ENCODE data around the gene CENPT.
"Not testable (repeated sequence)": the region's sequence is repeated elsewhere in the genome, so short reads cannot be mapped to it uniquely, and the experiment has no call there.

The CENPT gene

GRCh38 chr16:67877064-67877463, 29.6 kb upstream of the CENPT start:
- DNase-seq (ENCODE audit: low read depth in 2 of 2, low spot score in 1 of 2), result no peak

- no peak for DNase-seq (ENCODE audit: low read depth in 2 of 2, low spot score in 1 of 2)
These were observed 26.9 kb upstream of the CENPT start for GRCh38 chr16:67874372-67874771.

GRCh38 chr16:67873435-67874370, 26.2 kb upstream of the CENPT start:
- no peak for DNase-seq (ENCODE audit: low read depth in 2 of 2, low spot score in 1 of 2)

GRCh38 chr16:67872631-67873434, 25.3 kb upstream of the CENPT start, which contains the start of gene EDC4:
Gene EDC4, plus strand, starts transcription at chr16:67873052. Its CDS starts 210 bp downstream, at chr16:67873262.
- DNase-seq (ENCODE audit: low read depth in 2 of 2, low spot score in 1 of 2), result peak; percentile 72 to 73

GRCh38 chr16:67872131-67872630, 24.7 kb upstream of the CENPT start:
- DNase-seq (ENCODE audit: low read depth in 2 of 2, low spot score in 1 of 2), result no peak

GRCh38 chr16:67871256-67871655, 23.8 kb upstream of the CENPT start:
- DNase-seq (ENCODE audit: low read depth in 2 of 2, low spot score in 1 of 2), result no peak

- DNase-seq (ENCODE audit: low read depth in 2 of 2, low spot score in 1 of 2), result no peak
These were observed 22.2 kb upstream of the CENPT start for GRCh38 chr16:67869653-67870052.

GRCh38 chr16:67868290-67868689, 20.8 kb upstream of the CENPT start:
- no peak for DNase-seq (ENCODE audit: low read depth in 2 of 2, low spot score in 1 of 2)

- DNase-seq (ENCODE audit: low read depth in 2 of 2, low spot score in 1 of 2), result no peak
These were observed 17.8 kb upstream of the CENPT start for GRCh38 chr16:67865318-67865717.

- DNase-seq (ENCODE audit: low read depth in 2 of 2, low spot score in 1 of 2), result no peak
These were observed 17.1 kb upstream of the CENPT start for GRCh38 chr16:67864594-67864993.

GRCh38 chr16:67864044-67864443, 16.6 kb upstream of the CENPT start:
- not testable (repeated sequence) for DNase-seq (ENCODE audit: low read depth in 2 of 2, low spot score in 1 of 2)

GRCh38 chr16:67862623-67863583, 15.4 kb upstream of the CENPT start:
- no peak for DNase-seq (ENCODE audit: low read depth in 2 of 2, low spot score in 1 of 2)

GRCh38 chr16:67861877-67862276, 14.4 kb upstream of the CENPT start:
- no peak for DNase-seq (ENCODE audit: low read depth in 2 of 2, low spot score in 1 of 2)

- DNase-seq (ENCODE audit: low read depth in 2 of 2, low spot score in 1 of 2), result no peak
These were observed 13.3 kb upstream of the CENPT start for GRCh38 chr16:67860589-67861398.

GRCh38 chr16:67858500-67858899, 11.0 kb upstream of the CENPT start:
- DNase-seq (ENCODE audit: low read depth in 2 of 2, low spot score in 1 of 2), result no peak

- DNase-seq (ENCODE audit: low read depth in 2 of 2, low spot score in 1 of 2), result no peak
These were observed 10.2 kb upstream of the CENPT start for GRCh38 chr16:67857547-67858233.

GRCh38 chr16:67856927-67857546, 9.5 kb upstream of the CENPT start:
- DNase-seq (ENCODE audit: low read depth in 2 of 2, low spot score in 1 of 2), result no peak

GRCh38 chr16:67855789-67856188, 8.3 kb upstream of the CENPT start:
- no peak for DNase-seq (ENCODE audit: low read depth in 2 of 2, low spot score in 1 of 2)

GRCh38 chr16:67853670-67854069, 6.2 kb upstream of the CENPT start:
- no peak for DNase-seq (ENCODE audit: low read depth in 2 of 2, low spot score in 1 of 2)
